A549 (cell line): ENCODE results near the gene IMPG1.

Experiments used
- CBX8 ChIP-seq: fragments of 200-600 bp; sonication (generic); IDR thresholded peaks from 2 replicates; pipeline ENCODE4 v1.6.1; 2016
- CEBPB ChIP-seq, 2 experiments: fragments of >200 bp in 1 of 2; sonication (Bioruptor Twin) in 1 of 2; formaldehyde crosslinking in 1 of 2; IDR thresholded peaks; 2 replicates each; pipeline ENCODE4 v1.6.1; 2012 to 2016
- EP300 ChIP-seq, 2 experiments: fragments of >200 bp; sonication (Bioruptor Twin); formaldehyde crosslinking; IDR thresholded peaks; 2 replicates in 1 of 2; 3 replicates in 1 of 2; pipeline ENCODE4 v1.6.1; 2016 to 2017
- MYC ChIP-seq: IDR thresholded peaks from 2 replicates; pipeline ENCODE4 v1.6.1; 2012; ENCODE audit warnings: mild to moderate bottlenecking, inconsistent platforms, low read length, improper control_type of control experiment, borderline replicate concordance
- NFE2L2 ChIP-seq: fragments of 150-350 bp; conservative IDR thresholded peaks from 2 replicates; pipeline ENCODE4 v1.6.1; 2014; ENCODE audit warnings: low read length
- NR3C1 ChIP-seq: fragments of >200 bp; sonication (Bioruptor Twin); formaldehyde crosslinking; IDR thresholded peaks from 3 replicates; pipeline ENCODE4 v1.6.1; 2017
- PHF8 ChIP-seq: fragments of 200-600 bp; sonication (generic); IDR thresholded peaks from 2 replicates; pipeline ENCODE4 v1.6.1; 2016; ENCODE audit warnings: low read depth, mild to moderate bottlenecking, antibody characterized with exemption, moderate library complexity, borderline replicate concordance
- POLR2A ChIP-seq: IDR thresholded peaks from 2 replicates; pipeline ENCODE4 v1.6.1; 2012; ENCODE audit warnings: mild to moderate bottlenecking, low read length
- RCOR1 ChIP-seq: fragments of 150-350 bp; IDR thresholded peaks from 2 replicates; pipeline ENCODE4 v1.6.1; 2014; ENCODE audit warnings: antibody characterized with exemption, low read length, low read depth
- SMC3 ChIP-seq: fragments of >200 bp; sonication (Bioruptor Twin); formaldehyde crosslinking; IDR thresholded peaks from 3 replicates; pipeline ENCODE4 v1.6.1; 2018; ENCODE audit warnings: inconsistent platforms
- TF ChIP-seq, protein P1 (sequence below): fragments of 150-350 bp; IDR thresholded peaks from 2 replicates; pipeline ENCODE4 v1.6.1; 2014; ENCODE audit warnings: low read depth, mild to moderate bottlenecking, low read length
- TF ChIP-seq, protein P2 (sequence below): fragments of >200 bp; sonication (Bioruptor Twin); formaldehyde crosslinking; IDR thresholded peaks from 3 replicates; pipeline ENCODE4 v1.5.1; 2016
- TF ChIP-seq, protein P3 (sequence below): IDR thresholded peaks from 2 replicates; pipeline ENCODE4 v1.6.1; 2012; ENCODE audit warnings: low read depth, borderline replicate concordance

DNA sequence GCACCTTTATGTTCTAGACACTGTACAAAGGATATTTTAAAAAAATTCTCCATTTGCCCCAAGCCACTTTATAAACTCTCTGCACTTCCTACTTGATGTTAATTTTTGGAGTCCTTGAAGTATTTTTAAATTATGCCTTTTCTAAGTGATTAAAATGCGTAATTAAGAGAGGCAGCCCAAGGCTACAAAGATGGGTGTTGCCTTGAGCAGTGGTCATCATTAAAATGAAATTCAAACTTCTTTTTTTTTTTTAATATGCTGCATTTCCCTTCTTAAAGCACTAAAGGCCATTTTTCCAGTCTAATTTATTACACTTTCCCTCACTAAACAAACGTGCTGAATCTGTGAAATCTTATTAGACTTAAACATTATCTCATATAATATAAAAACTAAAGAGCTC, 102.4 kb downstream of the IMPG1 start:
- TF ChIP-seq, protein P1, sequence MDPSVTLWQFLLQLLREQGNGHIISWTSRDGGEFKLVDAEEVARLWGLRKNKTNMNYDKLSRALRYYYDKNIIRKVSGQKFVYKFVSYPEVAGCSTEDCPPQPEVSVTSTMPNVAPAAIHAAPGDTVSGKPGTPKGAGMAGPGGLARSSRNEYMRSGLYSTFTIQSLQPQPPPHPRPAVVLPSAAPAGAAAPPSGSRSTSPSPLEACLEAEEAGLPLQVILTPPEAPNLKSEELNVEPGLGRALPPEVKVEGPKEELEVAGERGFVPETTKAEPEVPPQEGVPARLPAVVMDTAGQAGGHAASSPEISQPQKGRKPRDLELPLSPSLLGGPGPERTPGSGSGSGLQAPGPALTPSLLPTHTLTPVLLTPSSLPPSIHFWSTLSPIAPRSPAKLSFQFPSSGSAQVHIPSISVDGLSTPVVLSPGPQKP = no peak
- TF ChIP-seq MYC (no peak), RCOR1 (no peak), NR3C1 (no peak), CBX8 (no peak), PHF8 (no peak), EP300 (IDR thresholded peaks at IDR 0.05) (no peak), SMC3 (no peak), POLR2A (no peak), CEBPB (IDR thresholded peaks at IDR 0.05) (no peak), NFE2L2 (no peak)
- TF ChIP-seq, protein P2, sequence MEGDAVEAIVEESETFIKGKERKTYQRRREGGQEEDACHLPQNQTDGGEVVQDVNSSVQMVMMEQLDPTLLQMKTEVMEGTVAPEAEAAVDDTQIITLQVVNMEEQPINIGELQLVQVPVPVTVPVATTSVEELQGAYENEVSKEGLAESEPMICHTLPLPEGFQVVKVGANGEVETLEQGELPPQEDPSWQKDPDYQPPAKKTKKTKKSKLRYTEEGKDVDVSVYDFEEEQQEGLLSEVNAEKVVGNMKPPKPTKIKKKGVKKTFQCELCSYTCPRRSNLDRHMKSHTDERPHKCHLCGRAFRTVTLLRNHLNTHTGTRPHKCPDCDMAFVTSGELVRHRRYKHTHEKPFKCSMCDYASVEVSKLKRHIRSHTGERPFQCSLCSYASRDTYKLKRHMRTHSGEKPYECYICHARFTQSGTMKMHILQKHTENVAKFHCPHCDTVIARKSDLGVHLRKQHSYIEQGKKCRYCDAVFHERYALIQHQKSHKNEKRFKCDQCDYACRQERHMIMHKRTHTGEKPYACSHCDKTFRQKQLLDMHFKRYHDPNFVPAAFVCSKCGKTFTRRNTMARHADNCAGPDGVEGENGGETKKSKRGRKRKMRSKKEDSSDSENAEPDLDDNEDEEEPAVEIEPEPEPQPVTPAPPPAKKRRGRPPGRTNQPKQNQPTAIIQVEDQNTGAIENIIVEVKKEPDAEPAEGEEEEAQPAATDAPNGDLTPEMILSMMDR = no peak
- TF ChIP-seq, protein P3, sequence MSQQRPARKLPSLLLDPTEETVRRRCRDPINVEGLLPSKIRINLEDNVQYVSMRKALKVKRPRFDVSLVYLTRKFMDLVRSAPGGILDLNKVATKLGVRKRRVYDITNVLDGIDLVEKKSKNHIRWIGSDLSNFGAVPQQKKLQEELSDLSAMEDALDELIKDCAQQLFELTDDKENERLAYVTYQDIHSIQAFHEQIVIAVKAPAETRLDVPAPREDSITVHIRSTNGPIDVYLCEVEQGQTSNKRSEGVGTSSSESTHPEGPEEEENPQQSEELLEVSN = no peak
